ENCODE data around the gene PAK4. TPM values are rescaled to one million over a fixed set of nuclear protein-coding genes. Genes with fewer than 3 reads are reported as not detected.

Gene PAK4
- total and polyA plus RNA-seq, 2 experiments from 2014 or later: 20.3 to 39.6 TPM

- no peak for TF ChIP-seq EZH2phosphoT487 (IDR thresholded peaks at IDR 0.05; ENCODE audit: low read depth, severe bottlenecking, unreplicated experiment)
- no peak for TF ChIP-seq EZH2 (IDR thresholded peaks at IDR 0.05; ENCODE audit: borderline replicate concordance)
- TF ChIP-seq CTCF (IDR thresholded peaks at IDR 0.05; ENCODE audit: poor library complexity): no peak
- no peaks in the 10 kb centered on the region for H3K9me3 ChIP-seq (ENCODE audit: low read depth)
- WGBS (ENCODE audit: low lambda C conversion rate, missing lambda C conversion rate): 72% methylated on average over 12 of the region's 12 CpGs
- H3K4me2 ChIP-seq: no peak overlapping the region
- H3K27ac ChIP-seq: no peak overlapping the region
- no peak for DNase-seq (ENCODE audit: low spot score)
- no peaks in the 10 kb centered on the region for H3K9me2 ChIP-seq (replicated peaks; ENCODE audit: insufficient read depth)
- H4K20me1 ChIP-seq (ENCODE audit: insufficient read depth, poor library complexity, severe bottlenecking): peaks cover 65% of the 10 kb centered on the region
- H2AFZ ChIP-seq: no peak overlapping the region
- H3K36me3 ChIP-seq (replicated peaks; ENCODE audit: insufficient read depth, low read depth): no peaks in the 10 kb centered on the region
- peaks cover 98% of the 10 kb centered on the region for H3K79me2 ChIP-seq
- no peak overlapping the region for H3K4me3 ChIP-seq
- no peaks in the 10 kb centered on the region for H3K27me3 ChIP-seq
- H3K4me1 ChIP-seq (ENCODE audit: insufficient read depth): peaks cover 63% of the 10 kb centered on the region
Measured at GRCh38 chr19:39158646-39159260, 33.2 kb downstream of the PAK4 start.

- H3K36me3 ChIP-seq (replicated peaks; ENCODE audit: insufficient read depth, low read depth): no peaks in the 10 kb centered on the region
- peaks cover 96% of the 10 kb centered on the region for H3K79me2 ChIP-seq
Measured at GRCh38 chr19:39160523-39160861, 34.9 kb downstream of the PAK4 start.

GRCh38 chr19:39160889-39161672 is 35.5 kb downstream of the PAK4 start:
- Histone ChIP-seq H3K4me1 (ENCODE audit: insufficient read depth) (peaks cover 43% of the 10 kb centered on the region), H3K9me3 (ENCODE audit: low read depth) (no peaks in the 10 kb centered on the region), H3K9me2 (replicated peaks; ENCODE audit: insufficient read depth) (no peaks in the 10 kb centered on the region), H3K4me3 (no peak overlapping the region), H3K79me2 (peaks cover 96% of the 10 kb centered on the region), H4K20me1 (ENCODE audit: insufficient read depth, poor library complexity, severe bottlenecking) (peaks cover 71% of the 10 kb centered on the region), H3K27ac (peak overlapping the region; percentile 73), H3K27me3 (no peaks in the 10 kb centered on the region), H3K36me3 (replicated peaks; ENCODE audit: insufficient read depth, low read depth) (no peaks in the 10 kb centered on the region), H3K4me2 (no peak overlapping the region), H2AFZ (no peak overlapping the region)
- DNase-seq (ENCODE audit: low spot score): no peak
- WGBS (ENCODE audit: low lambda C conversion rate, missing lambda C conversion rate): 92% methylated on average over 19 of the region's 21 CpGs
- TF ChIP-seq EZH2phosphoT487 (IDR thresholded peaks at IDR 0.05; ENCODE audit: low read depth, severe bottlenecking, unreplicated experiment): no peak
- no peak for TF ChIP-seq EZH2 (IDR thresholded peaks at IDR 0.05; ENCODE audit: borderline replicate concordance)
- TF ChIP-seq CTCF (IDR thresholded peaks at IDR 0.05; ENCODE audit: poor library complexity): no peak

More at GRCh38 chr19:39160523-39160861, 34.9 kb downstream of the PAK4 start:
- TF ChIP-seq CTCF (IDR thresholded peaks at IDR 0.05; ENCODE audit: poor library complexity): no peak
- no peak for TF ChIP-seq EZH2phosphoT487 (IDR thresholded peaks at IDR 0.05; ENCODE audit: low read depth, severe bottlenecking, unreplicated experiment)
- TF ChIP-seq EZH2 (IDR thresholded peaks at IDR 0.05; ENCODE audit: borderline replicate concordance): no peak
- peak; percentile 77 for DNase-seq (ENCODE audit: low spot score)
- no peaks in the 10 kb centered on the region for H3K27me3 ChIP-seq
- WGBS (ENCODE audit: low lambda C conversion rate, missing lambda C conversion rate): 48% methylated on average over 8 of the region's 8 CpGs
- no peak overlapping the region for H3K4me3 ChIP-seq
- H2AFZ ChIP-seq: no peak overlapping the region
- peaks cover 71% of the 10 kb centered on the region for H4K20me1 ChIP-seq (ENCODE audit: insufficient read depth, poor library complexity, severe bottlenecking)
- H3K9me3 ChIP-seq (ENCODE audit: low read depth): no peaks in the 10 kb centered on the region
- peak overlapping the region; percentile 45 for H3K4me2 ChIP-seq
- peak overlapping the region; percentile 73 for H3K27ac ChIP-seq
- peaks cover 47% of the 10 kb centered on the region for H3K4me1 ChIP-seq (ENCODE audit: insufficient read depth)
- H3K9me2 ChIP-seq (replicated peaks; ENCODE audit: insufficient read depth): no peaks in the 10 kb centered on the region
